Ovary (tissue), 3 donors: Measurements from ENCODE around the gene ZNF524.

ENCODE experiments used
- CTCF ChIP-seq, 3 donors: fragments of 450-650 bp in 2 of 3; fragments of 200-600 bp in 1 of 3; IDR thresholded peaks; one replicate each; pipeline versions ENCODE4 v1.5.1 to v1.8.0; 2016 to 2022; ENCODE audit warnings: antibody characterized with exemption in 3 of 3, mild to moderate bottlenecking in 1 of 3
- EP300 ChIP-seq: sonication (generic); formaldehyde crosslinking; IDR thresholded peaks from one replicate; pipeline ENCODE4 v1.6.1; 2017; ENCODE audit warnings: antibody characterized with exemption
- POLR2A ChIP-seq: fragments of 450-650 bp; IDR thresholded peaks from one replicate; pipeline ENCODE4 v1.6.1; 2017; ENCODE audit warnings: antibody characterized with exemption, mild to moderate bottlenecking, moderate library complexity
- donor health status: DM: no; HTN: no; CAD: no.

GRCh38 chr19:55624109-55625003, 24.3 kb downstream of the ZNF524 start, which contains the start of gene ZNF784:
- TF ChIP-seq POLR2A (peak; percentile 79), CTCF (IDR thresholded peaks at IDR 0.05) (no peak), EP300 (no peak)
